H9 (cell line): ENCODE results near the gene SPIB. TPM values are rescaled to one million over a fixed set of nuclear protein-coding genes. Genes with fewer than 3 reads are reported as not detected.

ENCODE experiments used
- DNase-seq: peaks from one replicate; pipeline ENCODE4 v3.0.0-alpha.2; 2017
- H2AFZ ChIP-seq: one replicate; pipeline ENCODE4 v1.6.1; 2013; ENCODE audit warnings: mild to moderate bottlenecking, low read length, control low read depth, moderate library complexity
- H2AK5ac ChIP-seq: 2 replicates; pipeline ENCODE4 v1.6.1; 2013; ENCODE audit warnings: low read length, control low read depth, mixed read lengths; ENCODE audit not compliant: insufficient read length
- H2BK120ac ChIP-seq: one replicate; pipeline ENCODE4 v1.6.1; 2013; ENCODE audit warnings: low read depth, mild to moderate bottlenecking, low read length, control low read depth, inconsistent platforms; ENCODE audit not compliant: poor library complexity, severe bottlenecking
- H2BK12ac ChIP-seq: 2 replicates; pipeline ENCODE4 v1.6.1; 2013; ENCODE audit warnings: low read length, control low read depth, mixed read lengths, low read depth; ENCODE audit not compliant: insufficient read length
- H2BK15ac ChIP-seq: 2 replicates; pipeline ENCODE4 v1.6.1; 2013; ENCODE audit warnings: low read depth, low read length, control low read depth
- H2BK20ac ChIP-seq: one replicate; pipeline ENCODE4 v1.6.1; 2013; ENCODE audit warnings: low read depth, mild to moderate bottlenecking, low read length, control low read depth, inconsistent platforms; ENCODE audit not compliant: poor library complexity, severe bottlenecking
- H2BK5ac ChIP-seq: 2 replicates; pipeline ENCODE4 v1.6.1; 2013; ENCODE audit warnings: low read length, control low read depth, mixed read lengths; ENCODE audit not compliant: insufficient read length
- H3K14ac ChIP-seq: 2 replicates; pipeline ENCODE4 v1.6.1; 2013; ENCODE audit warnings: low read length, control low read depth; ENCODE audit not compliant: insufficient read depth
- H3K18ac ChIP-seq: 2 replicates; pipeline ENCODE4 v1.6.1; 2013; ENCODE audit warnings: low read depth, mild to moderate bottlenecking, mixed read lengths, low read length, control low read depth; ENCODE audit not compliant: insufficient read length
- H3K23ac ChIP-seq: 2 replicates; pipeline ENCODE4 v1.6.1; 2013; ENCODE audit warnings: low read length, control low read depth, mixed read lengths, low read depth; ENCODE audit not compliant: insufficient read length
- H3K23me2 ChIP-seq: 2 replicates; pipeline ENCODE4 v1.6.1; 2013; ENCODE audit warnings: low read depth, mild to moderate bottlenecking, mixed read lengths, low read length, control low read depth; ENCODE audit not compliant: insufficient read length, poor library complexity, severe bottlenecking
- H3K27ac ChIP-seq: 2 replicates; pipeline ENCODE4 v1.5.1; 2013; ENCODE audit warnings: low read length, control low read depth, mixed read lengths, low read depth; ENCODE audit not compliant: insufficient read length
- H3K27me3 ChIP-seq: 2 replicates; pipeline ENCODE4 v1.6.1; 2013; ENCODE audit warnings: low read length, control low read depth, inconsistent platforms; ENCODE audit not compliant: insufficient read depth
- H3K4ac ChIP-seq: 2 replicates; pipeline ENCODE4 v1.6.1; 2013; ENCODE audit warnings: low read depth, mild to moderate bottlenecking, control low read depth, inconsistent platforms, low read length, moderate library complexity
- H3K4me1 ChIP-seq: 2 replicates; pipeline ENCODE4 v1.6.1; 2013; ENCODE audit warnings: low read length, control low read depth, inconsistent platforms; ENCODE audit not compliant: insufficient read depth
- H3K4me2 ChIP-seq: 2 replicates; pipeline ENCODE4 v1.6.1; 2013; ENCODE audit warnings: low read length, control low read depth, mixed read lengths; ENCODE audit not compliant: insufficient read length, insufficient read depth
- H3K56ac ChIP-seq: 2 replicates; pipeline ENCODE4 v1.6.1; 2013; ENCODE audit warnings: low read depth, mild to moderate bottlenecking, mixed read lengths, low read length, control low read depth; ENCODE audit not compliant: insufficient read length
- H3K79me1 ChIP-seq: 2 replicates; pipeline ENCODE4 v1.6.1; 2013; ENCODE audit warnings: low read depth, mild to moderate bottlenecking, moderate library complexity, low read length, control low read depth, inconsistent platforms; ENCODE audit not compliant: insufficient read depth, poor library complexity, severe bottlenecking
- H3K79me2 ChIP-seq: 2 replicates; pipeline ENCODE4 v1.6.1; 2013; ENCODE audit warnings: low read length, control low read depth, inconsistent platforms; ENCODE audit not compliant: insufficient read depth
- H3K9ac ChIP-seq: 2 replicates; pipeline ENCODE4 v1.6.1; 2013; ENCODE audit warnings: low read length, control low read depth, mixed read lengths; ENCODE audit not compliant: insufficient read length; ENCODE audit errors: extremely low read depth
- H3K9me3 ChIP-seq: one replicate; pipeline ENCODE4 v1.6.1; 2013; ENCODE audit warnings: low read depth, low read length, inconsistent platforms; ENCODE audit not compliant: control insufficient read depth
- H3T11ph ChIP-seq: one replicate; pipeline ENCODE4 v1.6.1; 2013; ENCODE audit warnings: mild to moderate bottlenecking, low read length, control low read depth, inconsistent platforms
- H4K20me1 ChIP-seq: one replicate; pipeline ENCODE4 v1.6.1; 2013; ENCODE audit not compliant: control insufficient read depth, insufficient read length, insufficient read depth
- H4K5ac ChIP-seq: 2 replicates; pipeline ENCODE4 v1.6.1; 2013; ENCODE audit warnings: low read depth, mild to moderate bottlenecking, mixed read lengths, low read length, control low read depth; ENCODE audit not compliant: insufficient read length
- H4K8ac ChIP-seq: replicated peaks from 2 replicates; pipeline ENCODE4 v1.6.1; 2013; ENCODE audit warnings: low read length, control low read depth, mixed read lengths, low read depth; ENCODE audit not compliant: insufficient read length
- H4K91ac ChIP-seq: 2 replicates; pipeline ENCODE4 v1.6.1; 2013; ENCODE audit warnings: low read depth, mild to moderate bottlenecking, moderate library complexity, mixed read lengths, low read length, control low read depth; ENCODE audit not compliant: insufficient read length
- H3K27ac Mint-ChIP-seq, 3 experiments: 2 replicates in 2 of 3; 3 replicates in 1 of 3; pipeline ENCODE4 v1.8.0; 2020 to 2021; ENCODE audit warnings: mixed read lengths in 3 of 3, mild to moderate bottlenecking in 1 of 3, moderate library complexity in 1 of 3
- H3K27me3 Mint-ChIP-seq: 2 replicates; pipeline ENCODE4 v1.8.0; 2021; ENCODE audit warnings: low read depth, mild to moderate bottlenecking, moderate library complexity, mixed read lengths
- H3K36me3 Mint-ChIP-seq, 3 experiments: 2 replicates in 2 of 3; 3 replicates in 1 of 3; pipeline ENCODE4 v1.8.0; 2020 to 2021; ENCODE audit warnings: low read depth in 3 of 3, mixed read lengths in 3 of 3; ENCODE audit not compliant: insufficient read depth in 1 of 3
- H3K4me1 Mint-ChIP-seq, 2 experiments: 2 replicates each; pipeline ENCODE4 v1.8.0; 2020; ENCODE audit warnings: mixed read lengths in 2 of 2
- H3K4me3 Mint-ChIP-seq, 2 experiments: 2 replicates in 1 of 2; 3 replicates in 1 of 2; pipeline ENCODE4 v1.8.0; 2020 to 2021; ENCODE audit warnings: mild to moderate bottlenecking in 2 of 2, mixed read lengths in 2 of 2, moderate library complexity in 1 of 2
- H3K9me3 Mint-ChIP-seq, 2 experiments: 2 replicates in 1 of 2; 3 replicates in 1 of 2; pipeline ENCODE4 v1.8.0; 2020; ENCODE audit warnings: mild to moderate bottlenecking in 2 of 2, mixed read lengths in 2 of 2, moderate library complexity in 1 of 2
- WGBS: extraction: QIAGEN DNeasy Blood & Tissue Kit; methylation state at CpG from one replicate; pipeline ENCODE4 v1.1.7; 2013; ENCODE audit warnings: missing lambda C conversion rate, low lambda C conversion rate, mixed read lengths; ENCODE audit not compliant: insufficient read length; ENCODE audit errors: extremely low coverage; 5-methylcytosine and 5-hydroxymethylcytosine counted together
- total RNA-seq: library from RNA; stranded (reverse); gene quantifications from 2 replicates; pipeline ENCODE4 v1.2.1, GENCODE V29; 2021
- TF ChIP-seq, protein P1 (sequence below): fragments of 200-600 bp; sonication (generic); conservative IDR thresholded peaks from 3 replicates; pipeline ENCODE4 v1.8.0; 2021; ENCODE audit warnings: antibody characterized with exemption, mild to moderate bottlenecking

Gene SPIB
- total RNA-seq, 1 experiment from 2014 or later: 33.3 TPM

DNA sequence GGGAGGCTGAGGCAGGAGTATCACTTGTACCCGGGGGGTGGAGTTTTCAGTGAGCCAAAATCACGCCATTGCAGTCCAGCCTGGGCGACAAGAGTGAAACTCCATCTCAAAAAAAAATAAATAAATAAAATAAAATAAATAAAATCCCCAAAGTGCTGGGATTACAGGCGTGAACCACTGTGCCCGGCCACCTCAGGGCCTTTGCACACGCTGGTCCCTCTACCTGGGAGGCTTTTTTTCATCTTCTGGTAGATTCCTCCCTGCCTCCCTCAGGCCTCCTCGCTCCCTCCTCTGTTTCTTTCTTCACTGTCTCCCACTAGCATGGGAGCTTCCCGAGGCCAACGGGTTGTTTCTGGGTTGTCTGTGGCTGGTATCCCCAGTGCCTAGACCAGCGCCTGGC lies 29.0 kb downstream of the SPIB start:
- no peak overlapping the region for H4K91ac ChIP-seq
- no peak overlapping the region for H3K4me2 ChIP-seq
- H4K20me1 ChIP-seq: no peaks in the 10 kb centered on the region
- H3K23ac ChIP-seq: no peak overlapping the region
- H3K18ac ChIP-seq: no peak overlapping the region
- H4K8ac ChIP-seq: no peak overlapping the region
- H3T11ph ChIP-seq: no peak overlapping the region
- no CpG with 5 or more reads among the region's 10 CpGs for WGBS
- H2BK20ac ChIP-seq: no peak overlapping the region
- H3K4me3 Mint-ChIP-seq: no peak overlapping the region
- no peak overlapping the region for H3K27ac ChIP-seq
- H2AK5ac ChIP-seq: no peak overlapping the region
- no peaks in the 10 kb centered on the region for H3K79me1 ChIP-seq
- H3K27me3 Mint-ChIP-seq: peaks cover 8% of the 10 kb centered on the region
- no peak overlapping the region for H4K5ac ChIP-seq
- no peak overlapping the region for H3K56ac ChIP-seq
- no peak overlapping the region for H3K9ac ChIP-seq
- no peak overlapping the region for H2BK12ac ChIP-seq
- H3K4me1 ChIP-seq: no peaks in the 10 kb centered on the region
- TF ChIP-seq, protein P1, sequence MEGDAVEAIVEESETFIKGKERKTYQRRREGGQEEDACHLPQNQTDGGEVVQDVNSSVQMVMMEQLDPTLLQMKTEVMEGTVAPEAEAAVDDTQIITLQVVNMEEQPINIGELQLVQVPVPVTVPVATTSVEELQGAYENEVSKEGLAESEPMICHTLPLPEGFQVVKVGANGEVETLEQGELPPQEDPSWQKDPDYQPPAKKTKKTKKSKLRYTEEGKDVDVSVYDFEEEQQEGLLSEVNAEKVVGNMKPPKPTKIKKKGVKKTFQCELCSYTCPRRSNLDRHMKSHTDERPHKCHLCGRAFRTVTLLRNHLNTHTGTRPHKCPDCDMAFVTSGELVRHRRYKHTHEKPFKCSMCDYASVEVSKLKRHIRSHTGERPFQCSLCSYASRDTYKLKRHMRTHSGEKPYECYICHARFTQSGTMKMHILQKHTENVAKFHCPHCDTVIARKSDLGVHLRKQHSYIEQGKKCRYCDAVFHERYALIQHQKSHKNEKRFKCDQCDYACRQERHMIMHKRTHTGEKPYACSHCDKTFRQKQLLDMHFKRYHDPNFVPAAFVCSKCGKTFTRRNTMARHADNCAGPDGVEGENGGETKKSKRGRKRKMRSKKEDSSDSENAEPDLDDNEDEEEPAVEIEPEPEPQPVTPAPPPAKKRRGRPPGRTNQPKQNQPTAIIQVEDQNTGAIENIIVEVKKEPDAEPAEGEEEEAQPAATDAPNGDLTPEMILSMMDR: no peak
- no peaks in the 10 kb centered on the region for H3K79me2 ChIP-seq
- H3K9me3 Mint-ChIP-seq: peaks cover 2 to 8% of the 10 kb centered on the region in 2 experiments; a peak in 4 of 5 replicates
- no peak overlapping the region for H2BK120ac ChIP-seq
- H3K14ac ChIP-seq: no peak overlapping the region
- H3K23me2 ChIP-seq: no peaks in the 10 kb centered on the region
- H3K4ac ChIP-seq: no peak overlapping the region
- H3K36me3 Mint-ChIP-seq: peaks cover 0 to 9% (median 6%) of the 10 kb centered on the region in 3 experiments; a peak in 5 of 7 replicates
- no peak overlapping the region for H2BK15ac ChIP-seq
- no peaks in the 10 kb centered on the region for H3K9me3 ChIP-seq
- H2AFZ ChIP-seq: no peak overlapping the region
- H3K27me3 ChIP-seq: no peaks in the 10 kb centered on the region
- H3K27ac Mint-ChIP-seq: no peak overlapping the region; a peak in 1 of 7 replicates
- no peak overlapping the region for H2BK5ac ChIP-seq
- DNase-seq: no peak
- H3K4me1 Mint-ChIP-seq: peaks cover 0 to 7% of the 10 kb centered on the region in 2 experiments; a peak in 2 of 4 replicates
